ENCODE data around the gene RREB1. TPM values are rescaled to one million over a fixed set of nuclear protein-coding genes. Genes with fewer than 3 reads are reported as not detected.

RREB1 gene
- total RNA-seq, 1 donor from 2014 or later: 20.6 TPM

DNA sequence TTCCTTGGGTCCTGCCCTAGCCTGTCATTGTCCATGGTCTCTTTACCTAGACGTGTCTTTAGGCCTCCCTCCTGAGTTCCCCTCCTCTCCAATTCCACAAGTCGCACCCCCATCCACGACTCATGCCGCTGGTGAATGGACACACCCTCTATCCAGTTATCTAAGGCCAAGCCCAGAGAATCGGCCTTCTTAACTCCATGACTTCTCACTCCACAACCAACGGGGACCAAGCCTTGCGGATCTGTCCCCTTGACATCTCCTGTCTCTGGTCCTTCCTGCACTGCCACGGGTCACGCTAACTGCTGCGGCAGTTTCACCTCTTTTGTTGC, 7.0 kb upstream of the RREB1 start:
- no peak for DNase-seq

DNA sequence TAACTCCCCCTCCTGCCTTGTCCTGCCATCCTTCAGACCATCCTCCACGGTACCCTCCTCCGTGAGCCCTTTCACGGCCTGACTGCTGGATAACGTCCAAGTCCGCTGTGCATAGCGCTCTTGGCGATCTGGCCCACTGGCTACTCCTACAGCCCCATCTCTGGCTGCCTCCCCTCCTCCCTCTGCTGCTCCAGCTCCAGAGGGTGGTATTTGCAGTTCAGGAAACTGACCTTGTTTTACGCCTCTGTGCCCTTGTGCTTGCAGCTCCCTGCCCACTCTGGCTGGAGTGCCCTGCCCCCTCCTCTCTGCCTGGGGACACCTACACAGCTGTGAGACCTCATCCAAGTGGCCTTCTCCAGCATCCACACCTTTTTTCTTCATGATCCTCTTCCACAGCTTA, 6.5 kb upstream of the RREB1 start:
- DNase-seq: no peak

DNA sequence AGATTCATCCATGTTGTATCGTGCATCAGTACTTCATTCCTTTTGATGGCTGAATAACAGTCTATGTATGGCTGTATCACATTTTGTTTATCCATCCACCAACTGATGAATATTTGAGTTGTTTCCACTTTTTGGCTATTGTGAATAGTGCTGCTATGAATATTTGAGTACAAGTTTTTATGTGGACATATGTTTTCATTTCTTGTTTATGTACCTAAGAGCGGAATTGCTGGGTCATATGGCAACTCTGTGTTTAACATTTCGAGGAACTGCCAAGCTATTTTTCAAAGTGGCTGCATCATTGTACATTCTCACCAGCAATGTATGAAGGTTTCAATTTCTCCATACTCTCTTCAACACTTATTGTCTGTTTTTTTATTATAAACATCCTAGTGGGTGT, 3.0 kb upstream of the RREB1 start:
- DNase-seq: no peak

DNA sequence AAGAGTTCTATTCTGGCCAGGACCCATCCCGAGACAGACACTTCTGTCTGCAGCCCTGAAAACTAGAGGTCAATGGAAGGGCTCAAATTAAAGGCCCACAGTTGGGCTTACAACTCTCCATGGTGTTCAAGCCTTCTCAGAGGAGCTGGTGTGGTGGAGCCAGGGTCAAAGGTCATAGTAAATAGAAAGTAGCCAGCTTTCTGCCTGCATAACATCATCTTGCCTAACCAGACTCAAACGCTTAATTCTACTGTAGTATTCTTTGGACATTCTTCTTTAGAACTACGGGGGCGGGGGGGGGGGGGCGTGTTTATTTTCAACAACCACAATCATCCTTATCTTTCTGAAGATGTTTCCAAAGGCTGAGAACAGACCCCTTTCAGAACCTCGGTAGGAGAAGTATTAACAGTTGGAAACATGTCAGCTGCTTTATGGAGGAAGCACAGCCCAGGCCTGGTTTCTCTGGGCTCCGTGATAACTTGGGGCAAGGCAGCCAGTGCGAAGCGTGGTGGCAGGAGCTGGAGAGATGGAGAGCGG, 1.5 kb upstream of the RREB1 start:
- no peak for DNase-seq

- DNase-seq: no peak
Observed at GRCh38 chr6:7106752-7107577, 796 bp upstream of the RREB1 start.

DNA sequence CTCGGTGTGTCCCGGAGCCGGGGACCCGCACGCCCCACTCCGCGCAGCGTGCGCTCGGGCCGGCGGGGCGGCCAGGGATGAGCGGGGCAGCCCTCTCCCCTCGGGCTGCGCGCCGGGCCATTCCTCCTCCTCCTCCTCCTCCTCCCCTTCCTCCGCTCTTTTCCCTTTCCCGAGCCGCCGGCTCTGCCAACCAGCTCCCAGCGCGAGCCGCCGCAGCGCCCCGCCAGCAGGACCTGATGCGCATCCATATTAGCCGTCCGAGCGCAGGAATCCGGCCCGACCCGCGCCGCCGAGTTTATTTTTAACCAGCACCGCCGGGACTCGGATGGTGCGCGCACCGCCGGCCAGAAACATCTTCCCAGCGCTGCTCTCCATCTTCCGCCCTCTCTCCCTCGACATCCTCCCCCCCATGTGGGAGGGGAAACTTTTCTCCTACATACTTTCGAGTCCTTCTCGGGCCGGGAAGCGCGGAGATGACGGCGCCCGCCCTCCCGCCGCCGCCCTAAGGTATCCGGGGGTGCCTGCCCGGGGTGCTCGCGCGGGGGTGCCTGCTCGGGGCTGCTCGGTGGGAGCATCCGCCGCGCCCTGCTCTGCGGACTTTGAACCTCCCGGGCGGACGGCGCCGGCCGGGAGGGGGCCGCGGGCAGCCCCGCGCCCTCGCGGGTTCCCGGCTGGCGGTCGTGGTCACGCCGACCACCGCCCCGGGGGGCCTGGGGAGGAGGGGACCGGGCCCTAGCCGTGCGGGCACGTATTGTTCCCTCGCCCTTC, 619 bp downstream of the RREB1 start:
- peak; percentile 69 for DNase-seq

GRCh38 chr6:7108964-7109836, 1.4 kb downstream of the RREB1 start:
- DNase-seq: peak; percentile 70

DNA sequence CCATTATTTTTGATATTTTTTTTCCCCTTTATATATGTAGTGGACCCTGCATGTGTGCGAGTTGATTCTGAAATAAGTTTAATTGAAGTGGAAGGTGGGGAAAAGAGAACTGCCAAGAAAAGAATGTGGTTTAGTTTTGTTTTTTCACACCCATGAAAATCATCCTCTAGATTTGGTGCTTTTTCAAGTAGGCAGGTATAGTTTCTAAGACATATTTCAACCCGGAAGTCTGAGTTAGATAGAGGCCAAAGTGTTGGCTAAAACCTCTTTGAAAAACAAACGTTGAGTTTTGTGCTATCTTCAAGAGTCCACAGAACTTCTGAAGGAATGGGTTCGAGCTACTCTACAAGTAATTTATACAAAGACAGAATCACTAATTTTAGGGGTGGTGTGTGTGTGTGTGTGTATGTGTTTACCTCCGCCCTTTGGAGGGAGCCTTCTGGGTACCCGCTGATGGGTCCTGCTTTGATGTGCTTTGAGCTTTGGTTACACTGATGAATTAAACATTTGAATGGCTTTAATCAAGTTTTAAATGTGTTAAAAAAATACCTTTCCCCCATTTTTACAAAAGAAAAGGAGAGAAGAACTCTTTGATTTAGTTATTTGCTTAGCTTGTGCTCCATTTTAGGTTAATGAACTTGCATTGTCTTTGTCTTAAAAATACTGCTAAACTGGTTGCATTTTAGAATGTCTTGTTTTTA, 2.5 kb downstream of the RREB1 start:
- no peak for DNase-seq

DNA sequence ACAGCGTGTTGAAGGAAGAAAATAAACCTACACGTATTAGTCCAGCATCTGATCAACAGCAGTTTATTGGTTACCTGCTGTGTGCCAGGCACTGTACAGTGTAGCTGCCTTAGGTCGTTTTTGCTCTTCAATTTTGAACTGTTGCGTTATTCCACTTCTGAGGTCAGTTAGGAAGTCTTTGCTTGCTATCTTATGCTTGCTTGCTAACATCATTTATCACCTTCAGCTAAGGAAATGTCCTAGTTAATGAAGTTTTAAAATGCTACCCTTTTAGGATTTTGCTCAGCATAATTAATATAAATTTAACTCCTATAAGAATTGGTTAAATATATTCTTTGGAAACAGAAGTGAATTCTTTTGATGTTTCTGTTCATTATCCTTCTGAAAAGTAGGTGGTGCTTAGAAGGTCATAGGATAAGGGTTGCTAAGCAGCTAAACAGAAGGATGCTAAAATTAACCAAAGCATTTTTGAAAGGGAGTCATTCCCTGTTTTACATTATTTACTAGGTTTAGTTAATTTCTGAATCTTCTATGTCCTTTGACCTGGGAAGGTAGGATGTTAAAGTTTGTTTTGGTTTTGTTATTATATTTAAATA, 3.4 kb downstream of the RREB1 start:
- DNase-seq: no peak

- DNase-seq: no peak
Observed at GRCh38 chr6:7112171-7112570, 4.4 kb downstream of the RREB1 start.

DNA sequence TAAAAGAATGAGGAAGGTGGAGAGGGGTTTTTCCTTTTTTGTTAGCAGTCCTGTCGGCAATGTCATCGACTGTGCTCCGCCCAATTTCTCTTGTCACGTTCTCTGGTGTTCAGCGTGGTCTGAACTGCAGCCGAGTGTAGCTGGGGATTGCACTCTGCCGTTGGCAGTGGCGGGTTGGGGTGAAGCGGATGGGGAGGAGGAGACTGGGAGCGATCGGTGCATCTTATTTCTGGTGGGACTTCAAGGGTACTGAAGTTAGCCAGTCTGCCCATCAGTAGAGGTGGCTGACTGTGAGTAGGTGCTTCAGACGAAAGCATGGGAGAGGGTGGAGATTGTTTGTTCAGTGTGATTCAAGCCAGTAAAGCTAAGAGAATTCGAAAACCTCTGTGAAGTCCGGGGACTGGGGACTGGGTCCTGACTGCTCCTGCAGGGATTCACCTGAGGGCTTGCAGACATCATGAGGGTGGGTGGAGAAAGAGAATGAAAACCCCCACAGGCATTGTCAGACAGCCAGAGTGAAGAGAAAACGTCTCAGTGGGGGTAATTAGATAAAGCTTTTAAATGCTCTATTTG, 5.1 kb downstream of the RREB1 start:
- DNase-seq: peak; percentile 21

- DNase-seq: no peak
Observed at GRCh38 chr6:7114744-7115458, 7.1 kb downstream of the RREB1 start.

DNA sequence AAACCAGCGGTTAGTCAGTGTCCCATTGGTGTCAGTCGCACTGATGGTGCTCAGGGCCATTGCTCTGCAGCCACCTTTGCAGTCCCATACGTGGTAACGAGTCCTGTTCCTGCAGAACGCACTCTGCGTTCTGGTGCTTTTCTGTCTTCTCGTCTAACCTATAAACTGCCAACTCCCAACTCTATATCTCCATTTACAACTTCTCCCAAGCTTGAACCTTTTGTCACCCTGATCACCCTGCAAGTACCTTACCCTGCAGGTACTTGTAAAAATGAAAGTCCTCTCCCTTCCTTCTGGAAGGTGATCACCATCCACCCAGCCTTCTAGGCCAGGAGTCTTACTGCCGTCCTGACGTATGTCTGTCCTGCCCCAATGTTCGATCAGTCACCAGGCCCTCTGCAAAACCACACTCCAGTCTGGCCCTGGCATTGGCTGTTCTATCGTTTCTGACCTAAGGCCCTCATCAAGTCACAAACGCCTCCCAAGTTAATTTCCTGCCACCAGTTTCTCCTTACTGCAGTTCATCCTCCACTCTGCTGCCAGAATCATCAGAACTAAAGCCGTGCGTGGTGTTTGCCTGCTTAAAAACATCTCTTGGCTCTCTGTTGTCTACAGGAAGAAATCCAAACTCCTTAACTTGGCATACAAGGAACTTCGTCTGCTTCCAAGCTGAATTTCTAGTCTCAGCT, 7.9 kb downstream of the RREB1 start:
- no peak for DNase-seq

GRCh38 chr6:7119272-7119801, 11.6 kb downstream of the RREB1 start:
- DNase-seq: no peak

- DNase-seq: no peak
Observed at GRCh38 chr6:7121700-7122241, 14.0 kb downstream of the RREB1 start.

DNA sequence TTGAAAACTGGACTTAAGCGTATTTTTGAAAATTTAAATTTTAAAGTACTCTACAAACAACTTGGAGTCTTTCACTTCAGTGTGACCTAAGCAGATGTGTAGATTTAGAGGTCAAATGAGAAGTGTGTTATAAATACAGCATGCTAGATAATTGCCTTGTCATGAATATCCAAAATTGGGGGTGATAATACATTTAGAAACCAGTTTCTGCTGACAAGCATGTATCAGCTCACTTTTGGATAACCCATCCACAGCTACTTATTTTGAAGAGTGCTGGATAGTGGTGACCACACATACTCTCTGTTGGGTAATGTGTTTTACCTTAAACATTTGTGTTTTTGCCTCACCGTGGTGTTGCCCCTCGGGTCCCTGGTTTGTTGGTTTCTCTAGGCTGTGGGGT, 14.9 kb downstream of the RREB1 start:
- DNase-seq: no peak

- no peak for DNase-seq
Observed at GRCh38 chr6:7124114-7124513, 16.4 kb downstream of the RREB1 start.

DNA sequence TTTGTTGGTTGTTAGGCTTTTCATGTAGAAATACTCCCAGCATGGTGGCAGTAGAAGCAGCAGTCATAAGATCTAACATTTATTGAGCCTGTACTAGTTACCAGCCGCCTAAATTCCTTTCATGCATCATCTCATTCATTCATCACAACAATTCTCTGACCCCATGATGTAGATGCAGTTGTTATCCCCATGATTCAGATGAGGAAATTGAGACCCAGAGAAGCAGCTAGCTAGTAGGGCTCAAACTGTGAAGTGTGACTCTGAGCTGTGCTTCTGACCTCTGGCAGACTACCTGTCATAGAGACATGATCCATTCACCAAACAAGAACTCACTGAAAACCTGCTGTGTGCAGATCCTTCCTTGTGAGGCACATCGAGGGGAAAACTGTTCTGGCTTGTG, 16.9 kb downstream of the RREB1 start:
- no peak for DNase-seq

GRCh38 chr6:7125290-7125689, 17.5 kb downstream of the RREB1 start:
- DNase-seq: no peak

- DNase-seq: no peak
Observed at GRCh38 chr6:7126754-7127153, 19.0 kb downstream of the RREB1 start.
